Activated T-cell treated with anti-CD3 and anti-CD28 coated beads, Interleukin-2, amount 50 U/mL, for 72 hours (primary cell): ENCODE data around the gene HEMK1. TPM values are rescaled to one million over a fixed set of nuclear protein-coding genes. Genes with fewer than 3 reads are reported as not detected.

ENCODE experiments used
- ATAC-seq, 2 donors: fragments of 150-1000 bp; cut with Tn5 transposase; replicated peaks in 1 of 2; 2 replicates each; pipeline ENCODE4 v1.10.0; 2021; ENCODE audit warnings: moderate library complexity in 2 of 2, mild to moderate bottlenecking in 1 of 2
- DNase-seq, 2 donors: peaks; one replicate each; pipeline ENCODE4 v3.0.0; 2021 to 2022; ENCODE audit warnings: mixed read lengths in 1 of 2
- H3K27ac Mint-ChIP-seq: one replicate; pipeline ENCODE4 v1.8.0; 2022; ENCODE audit warnings: mild to moderate bottlenecking, moderate library complexity, mixed read lengths
- H3K27me3 Mint-ChIP-seq: one replicate; pipeline ENCODE4 v1.8.0; 2022; ENCODE audit warnings: low read depth, mixed read lengths
- H3K36me3 Mint-ChIP-seq, 2 donors: one replicate each; pipeline ENCODE4 v1.8.0; 2022; ENCODE audit warnings: mixed read lengths in 2 of 2, mild to moderate bottlenecking in 1 of 2; ENCODE audit not compliant: insufficient read depth in 2 of 2
- H3K4me1 Mint-ChIP-seq: one replicate; pipeline ENCODE4 v1.8.0; 2022; ENCODE audit warnings: low read depth, mixed read lengths
- H3K4me3 Mint-ChIP-seq, 2 donors: one replicate each; pipeline ENCODE4 v1.8.0; 2022; ENCODE audit warnings: mild to moderate bottlenecking in 2 of 2, mixed read lengths in 2 of 2, moderate library complexity in 2 of 2
- H3K9me3 Mint-ChIP-seq, 2 donors: one replicate each; pipeline ENCODE4 v1.8.0; 2022; ENCODE audit warnings: mixed read lengths in 2 of 2
- total RNA-seq, 2 donors: library from RNA; stranded (reverse); gene quantifications; one replicate each; pipeline ENCODE4 v1.2.3, GENCODE V29; 2022

The HEMK1 gene
- total RNA-seq, 2 donors from 2014 or later = 54.5 to 64.6 TPM

- Mint-ChIP-seq H3K27me3 (no peaks in the 10 kb centered on the region), H3K36me3 (no peaks in the 10 kb centered on the region), H3K9me3 (no peaks in the 10 kb centered on the region), H3K4me3 (no peak overlapping the region), H3K4me1 (peaks cover 4% of the 10 kb centered on the region), H3K27ac (no peak overlapping the region)
- DNase-seq (no peak), ATAC-seq (no peak)
Observed at GRCh38 chr3:50552598-50552997, 16.7 kb upstream of the HEMK1 start.

- Mint-ChIP-seq H3K4me1 (peaks cover 4% of the 10 kb centered on the region), H3K27ac (no peak overlapping the region), H3K27me3 (no peaks in the 10 kb centered on the region), H3K9me3 (no peaks in the 10 kb centered on the region), H3K36me3 (no peaks in the 10 kb centered on the region), H3K4me3 (no peak overlapping the region)
- DNase-seq (peak in 1 of 2 donors; percentile 18), ATAC-seq (peak; percentile 30 to 61)
Observed at GRCh38 chr3:50554553-50554952, 14.8 kb upstream of the HEMK1 start.

- no peaks in the 10 kb centered on the region for H3K9me3 Mint-ChIP-seq
- no peak overlapping the region for H3K27ac Mint-ChIP-seq
- no peaks in the 10 kb centered on the region for H3K36me3 Mint-ChIP-seq
- H3K4me3 Mint-ChIP-seq = no peak overlapping the region
- no peak for ATAC-seq
- H3K27me3 Mint-ChIP-seq = no peaks in the 10 kb centered on the region
- DNase-seq = no peak
- no peaks in the 10 kb centered on the region for H3K4me1 Mint-ChIP-seq
Observed at GRCh38 chr3:50557106-50557505, 12.2 kb upstream of the HEMK1 start.

GRCh38 chr3:50557915-50558314 is 11.4 kb upstream of the HEMK1 start:
- no peak overlapping the region for H3K27ac Mint-ChIP-seq
- peaks cover 2% of the 10 kb centered on the region for H3K4me1 Mint-ChIP-seq
- H3K27me3 Mint-ChIP-seq = no peaks in the 10 kb centered on the region
- no peak overlapping the region for H3K4me3 Mint-ChIP-seq
- H3K9me3 Mint-ChIP-seq = no peaks in the 10 kb centered on the region
- DNase-seq = no peak
- no peaks in the 10 kb centered on the region for H3K36me3 Mint-ChIP-seq
- no peak for ATAC-seq

GRCh38 chr3:50559702-50560101 is 9.6 kb upstream of the HEMK1 start:
- no peaks in the 10 kb centered on the region for H3K27me3 Mint-ChIP-seq
- no peaks in the 10 kb centered on the region for H3K9me3 Mint-ChIP-seq
- no peak for ATAC-seq
- no peak overlapping the region for H3K27ac Mint-ChIP-seq
- H3K4me3 Mint-ChIP-seq = no peak overlapping the region
- peaks cover 16% of the 10 kb centered on the region for H3K4me1 Mint-ChIP-seq
- H3K36me3 Mint-ChIP-seq = no peaks in the 10 kb centered on the region
- no peak for DNase-seq

GRCh38 chr3:50562861-50563260 is 6.5 kb upstream of the HEMK1 start:
- DNase-seq (no peak), ATAC-seq (no peak)
- Mint-ChIP-seq H3K9me3 (no peaks in the 10 kb centered on the region), H3K27me3 (no peaks in the 10 kb centered on the region), H3K4me3 (no peak overlapping the region), H3K27ac (no peak overlapping the region), H3K36me3 (peaks cover 0 to 2% of the 10 kb centered on the region in 2 donors), H3K4me1 (peaks cover 36% of the 10 kb centered on the region)

- DNase-seq (no peak), ATAC-seq (no peak)
- Mint-ChIP-seq H3K36me3 (peaks cover 0 to 2% of the 10 kb centered on the region in 2 donors), H3K27ac (no peak overlapping the region), H3K9me3 (no peaks in the 10 kb centered on the region), H3K4me1 (peaks cover 42% of the 10 kb centered on the region), H3K4me3 (no peak overlapping the region), H3K27me3 (no peaks in the 10 kb centered on the region)
Observed at GRCh38 chr3:50563867-50564266, 5.5 kb upstream of the HEMK1 start.

GRCh38 chr3:50564321-50564720 is 5.0 kb upstream of the HEMK1 start:
- DNase-seq (no peak), ATAC-seq (no peak)
- no peaks in the 10 kb centered on the region for H3K9me3 Mint-ChIP-seq
- H3K36me3 Mint-ChIP-seq = peaks cover 0 to 2% of the 10 kb centered on the region in 2 donors
- H3K4me3 Mint-ChIP-seq = no peak overlapping the region
- H3K4me1 Mint-ChIP-seq = peaks cover 42% of the 10 kb centered on the region
- no peaks in the 10 kb centered on the region for H3K27me3 Mint-ChIP-seq
- no peak overlapping the region for H3K27ac Mint-ChIP-seq

- no peaks in the 10 kb centered on the region for H3K27me3 Mint-ChIP-seq
- ATAC-seq = no peak
- no peak overlapping the region for H3K27ac Mint-ChIP-seq
- peaks cover 3 to 6% of the 10 kb centered on the region in 2 donors for H3K36me3 Mint-ChIP-seq
- no peaks in the 10 kb centered on the region for H3K9me3 Mint-ChIP-seq
- peaks cover 59% of the 10 kb centered on the region for H3K4me1 Mint-ChIP-seq
- DNase-seq = no peak
- peak overlapping the region; percentile 95 to 96 for H3K4me3 Mint-ChIP-seq
Observed at GRCh38 chr3:50567011-50567385, 2.3 kb upstream of the HEMK1 start.

GRCh38 chr3:50567386-50568167 is 1.7 kb upstream of the HEMK1 start, which contains the start of gene C3orf18:
Gene C3orf18, minus strand, starts transcription at chr3:50567747. Its CDS starts 2,048 bp downstream, at chr3:50565699.
- H3K27me3 Mint-ChIP-seq = no peaks in the 10 kb centered on the region

GRCh38 chr3:50570508-50571279 is 1.4 kb downstream of the HEMK1 start:
- Mint-ChIP-seq H3K4me3 (peak overlapping the region; percentile 95 to 96), H3K9me3 (no peaks in the 10 kb centered on the region), H3K36me3 (peaks cover 8 to 9% of the 10 kb centered on the region in 2 donors), H3K27me3 (no peaks in the 10 kb centered on the region), H3K27ac (peak overlapping the region; percentile 92), H3K4me1 (peaks cover 75% of the 10 kb centered on the region)
- ATAC-seq (no peak), DNase-seq (no peak)

More at GRCh38 chr3:50567386-50568167, 1.7 kb upstream of the HEMK1 start, which contains the start of gene C3orf18:
- Mint-ChIP-seq H3K4me1 (peaks cover 65% of the 10 kb centered on the region), H3K4me3 (peak within 1 kb of the TSS; percentile 95 to 96), H3K36me3 (peaks cover 3 to 6% of the 10 kb centered on the region in 2 donors), H3K9me3 (no peaks in the 10 kb centered on the region), H3K27ac (peak within 1 kb of the TSS; percentile 97)
- peak; percentile 97 to 98 for DNase-seq
- ATAC-seq = peak; percentile 76

GRCh38 chr3:50571486-50571885 is 2.2 kb downstream of the HEMK1 start:
- DNase-seq = peak in 1 of 2 donors; percentile 21
- H3K36me3 Mint-ChIP-seq = peaks cover 10 to 11% of the 10 kb centered on the region in 2 donors
- H3K27ac Mint-ChIP-seq = peak overlapping the region; percentile 92
- ATAC-seq = no peak
- H3K9me3 Mint-ChIP-seq = no peaks in the 10 kb centered on the region
- H3K27me3 Mint-ChIP-seq = no peaks in the 10 kb centered on the region
- peaks cover 77% of the 10 kb centered on the region for H3K4me1 Mint-ChIP-seq
- H3K4me3 Mint-ChIP-seq = peak overlapping the region; percentile 95 to 96

GRCh38 chr3:50572158-50572557 is 2.8 kb downstream of the HEMK1 start:
- peak; percentile 21 to 24 for ATAC-seq
- no peaks in the 10 kb centered on the region for H3K27me3 Mint-ChIP-seq
- peak overlapping the region; percentile 92 for H3K27ac Mint-ChIP-seq
- DNase-seq = peak; percentile 85 to 87
- peaks cover 10 to 11% of the 10 kb centered on the region in 2 donors for H3K36me3 Mint-ChIP-seq
- no peaks in the 10 kb centered on the region for H3K9me3 Mint-ChIP-seq
- peak overlapping the region; percentile 95 to 96 for H3K4me3 Mint-ChIP-seq
- H3K4me1 Mint-ChIP-seq = peaks cover 75% of the 10 kb centered on the region
